ENCODE results near the gene TNFRSF14. TPM values are rescaled to one million over a fixed set of nuclear protein-coding genes. Genes with fewer than 3 reads are reported as not detected.
A peak's percentile ranks its signal among the peaks of the same experiment; 100 is the strongest.

Gene TNFRSF14
- total and polyA plus RNA-seq, 9 of the 15 experiments (the other 6 are each of a cell fraction or from before 2014, with no cell fraction given), result 0.11 to 2.3 (median 0.68) TPM; not detected in 2

DNA sequence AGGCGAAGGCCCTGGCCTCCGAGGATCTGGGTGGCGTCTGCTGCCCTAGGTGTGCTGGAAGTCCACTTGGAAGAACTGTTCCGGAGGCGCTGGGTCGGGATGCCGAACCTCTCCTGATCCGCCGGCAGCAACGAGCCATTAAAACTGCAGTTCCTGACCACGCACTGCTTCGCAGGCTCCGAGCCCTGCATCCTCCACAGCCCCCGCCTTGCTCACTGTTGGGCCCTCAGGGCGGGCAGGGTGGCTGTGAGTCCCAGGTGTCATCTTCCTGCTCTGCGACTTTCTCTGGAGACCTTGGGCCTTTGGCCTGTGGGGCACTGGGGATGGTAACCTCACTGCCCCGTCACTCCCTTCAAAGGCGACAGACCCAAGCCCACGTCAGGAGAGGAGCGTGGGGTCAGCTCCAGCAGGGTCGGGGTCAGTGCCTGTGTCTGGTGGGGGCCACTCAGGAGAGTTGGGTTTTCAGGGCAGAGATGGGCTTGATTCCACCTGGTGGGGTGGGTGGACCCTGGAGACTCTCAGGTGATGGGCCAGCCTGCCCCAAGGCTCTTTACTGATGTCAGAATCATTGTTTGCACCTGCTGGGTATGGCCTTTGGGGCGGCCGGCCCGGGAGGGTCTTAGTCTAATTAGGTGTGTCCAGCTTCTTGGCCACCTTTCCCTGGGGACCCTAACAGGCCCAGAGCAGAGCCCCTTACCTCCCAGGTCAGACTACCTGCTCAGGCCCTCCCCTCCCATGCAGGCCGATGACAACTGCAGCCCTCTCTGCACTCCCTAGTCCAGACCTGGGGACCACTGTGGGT is 33.5 kb downstream of the TNFRSF14 start:
- TF ChIP-seq ZNF717 (CRISPR knock-in tag; IDR thresholded peaks at IDR 0.05) (no peak), EHMT2 (IDR thresholded peaks at IDR 0.05) (no peak), SRSF3 (IDR thresholded peaks at IDR 0.05; ENCODE audit: insufficient read depth, low read length) (no peak)
- Histone ChIP-seq H3K9ac (ENCODE audit: insufficient read depth in 1 of 2, low read depth in 2 of 2, low read length in 2 of 2) (no peak overlapping the region), H3K36me3 (ENCODE audit: control insufficient read depth, insufficient read depth, low read length) (0 out of 3 replicates have a peak, but pooled peaks cover 3% of the 10 kb centered on the region), H3K4me3 (no peak overlapping the region), H3K4me2 (ENCODE audit: insufficient read depth, low read length) (no peak overlapping the region), H3K9me3 (replicated peaks; ENCODE audit: control insufficient read depth, insufficient read depth, low read depth, low read length) (no peaks in the 10 kb centered on the region), H3K27me3 (ENCODE audit: control insufficient read depth in 2 of 2, insufficient read depth in 2 of 2, low read length in 2 of 2) (peaks cover 0 to 18% of the 10 kb centered on the region in 2 experiments; a peak in 3 of 5 replicates), H3K9me1 (ENCODE audit: control insufficient read depth, insufficient read depth, low read length) (no peaks in the 10 kb centered on the region), H3K79me2 (ENCODE audit: control insufficient read depth, insufficient read depth, low read length) (peaks cover 8% of the 10 kb centered on the region; the same call in 1 of the 3 replicates), H3K4me1 (replicated peaks in 1 of 2; ENCODE audit: control insufficient read depth in 2 of 2, insufficient read depth in 2 of 2, low read length in 2 of 2) (peaks cover 12 to 69% of the 10 kb centered on the region in 2 experiments), H4K20me1 (replicated peaks; ENCODE audit: control insufficient read depth, insufficient read depth, low read length) (no peaks in the 10 kb centered on the region), H2AFZ (ENCODE audit: low read depth, low read length) (no peak overlapping the region), H3K27ac (ENCODE audit: extremely low read depth, low read depth, low read length) (no peak overlapping the region)
- ATAC-seq (no peak), FAIRE-seq (no peak), DNase-seq (ENCODE audit: extremely low read depth in 1 of 4, low spot score in 3 of 4) (no peak)
- POLR2A ChIA-PET, result no interaction called here
- BruUV-seq (replicated peaks), result TSS peak; percentile 15
- intact Hi-C loops (cut with micrococcal nuclease), result loop anchor here (5.0 kb wide), 1 partner anchor 42 kb away; no protein-coding TSS in a partner anchor
- CTCF ChIA-PET (ENCODE audit: low intra/inter-chr PET ratio), result no interaction called here
- 73% methylated on average over 24 of the region's 25 CpGs for WGBS (ENCODE audit: insufficient coverage, low coverage, missing lambda C conversion rate)
- in situ Hi-C loops (cut with MboI), result no loop called here
